Measurements from ENCODE around the gene SERPINB6. TPM values are rescaled to one million over a fixed set of nuclear protein-coding genes. Genes with fewer than 3 reads are reported as not detected.

Gene SERPINB6
- total and polyA plus RNA-seq, 2 of the 4 experiments (the other 2 are of a cell fraction), result 37.1 to 91.1 TPM

GRCh38 chr6:2978923-2979322, 7.6 kb upstream of the SERPINB6 start:
- Histone ChIP-seq H2BK15ac (ENCODE audit: low read depth, low read length) (0 out of 3 replicates have a peak overlapping the region, but pooled peaks have one; percentile 60), H2BK20ac (ENCODE audit: low read depth, low read length) (no peak overlapping the region), H2BK120ac (ENCODE audit: low read depth, low read length) (no peak overlapping the region), H4K91ac (ENCODE audit: insufficient read depth, low read depth, low read length) (no peak overlapping the region), H2AK9ac (replicated peaks; ENCODE audit: low read depth, low read length, poor library complexity) (no peak overlapping the region), H4K5ac (ENCODE audit: low read depth, low read length) (no peak overlapping the region), H4K20me1 (ENCODE audit: insufficient read depth, low read length) (no peaks in the 10 kb centered on the region), H3K4me2 (ENCODE audit: low read depth, low read length) (no peak overlapping the region), H3K14ac (replicated peaks; ENCODE audit: low read depth, low read length) (no peak overlapping the region; the same call in 1 of the 2 replicates), H4K8ac (ENCODE audit: low read depth in 2 of 2, low read length in 2 of 2) (no peak overlapping the region), H2BK5ac (ENCODE audit: low read depth, low read length, poor library complexity, severe bottlenecking) (no peak overlapping the region), H2AFZ (replicated peaks; ENCODE audit: low read length, poor library complexity) (no peak overlapping the region), H3K9me1 (ENCODE audit: insufficient read depth, low read length) (peaks cover 5% of the 10 kb centered on the region), H3K27me3 (ENCODE audit: control insufficient read depth, insufficient read depth, low read length) (no peaks in the 10 kb centered on the region), H3K36me3 (ENCODE audit: control insufficient read depth, insufficient read depth, low read length) (no peaks in the 10 kb centered on the region), H3K56ac (ENCODE audit: extremely low read depth, insufficient read depth, low read length) (no peak overlapping the region), H3K18ac (ENCODE audit: low read depth, low read length) (peak overlapping the region; percentile 35; the same call in 1 of the 2 replicates), H3K23ac (ENCODE audit: low read depth, low read length) (no peak overlapping the region), H3K4me3 (ENCODE audit: insufficient read depth, low read depth, low read length) (no peak overlapping the region), H3K9ac (ENCODE audit: low read depth, low read length) (no peak overlapping the region), H2AK5ac (ENCODE audit: low read depth, low read length) (peak overlapping the region; percentile 84; the same call in 1 of the 2 replicates), H3K4ac (ENCODE audit: low read depth, low read length) (no peak overlapping the region), H3K27ac (ENCODE audit: insufficient read depth, low read length) (no peak overlapping the region), H3K4me1 (ENCODE audit: control insufficient read depth, insufficient read depth, low read length) (peaks cover 16% of the 10 kb centered on the region), H3K79me1 (ENCODE audit: low read depth in 1 of 2, low read length in 2 of 2) (no peaks in the 10 kb centered on the region), H3K9me3 (ENCODE audit: control insufficient read depth, insufficient read depth, low read length) (no peaks in the 10 kb centered on the region)
- no TSS peak for BruUV-seq (replicated peaks)
- dilution Hi-C loops (cut with HindIII; ENCODE audit: low sequenced_read_pairs, unreplicated experiment), result no loop called here
- in situ Hi-C loops (cut with MboI; ENCODE audit: low sequenced_read_pairs), result no loop called here
- intact Hi-C loops (cut with micrococcal nuclease), result no loop called here
- ATAC-seq (ENCODE audit: low read depth) (no peak), DNase-seq (no peak)
- ChIA-PET POLR2A (ENCODE audit: unreplicated experiment) (no interaction called here), CTCF (no interaction called here)
- WGBS, 2 experiments (ENCODE audit: extremely low coverage in 2 of 2, insufficient read length in 1 of 2), result no CpG with 5 or more reads among the region's 4 CpGs
- TF ChIP-seq ELK1 (IDR thresholded peaks at IDR 0.05; ENCODE audit: borderline replicate concordance, low read depth, low read length) (no peak), USF2 (IDR thresholded peaks at IDR 0.05; ENCODE audit: low read depth, low read length) (no peak), CHD1 (IDR thresholded peaks at IDR 0.05; ENCODE audit: low read depth, low read length) (no peak), MXI1 (IDR thresholded peaks at IDR 0.05; ENCODE audit: borderline replicate concordance, low read depth, low read length) (no peak), FOS (IDR thresholded peaks at IDR 0.05; ENCODE audit: low read depth, low read length) (no peak), MAFK (IDR thresholded peaks at IDR 0.05; ENCODE audit: low read depth, low read length) (no peak), POLR2A (IDR thresholded peaks at IDR 0.05; ENCODE audit: low read depth, low read length) (no peak), CTCF (conservative IDR thresholded peaks at IDR 0.05; ENCODE audit: low read depth, low read length) (no peak), CEBPB (IDR thresholded peaks at IDR 0.05; ENCODE audit: low read depth, low read length) (no peak), BHLHE40 (IDR thresholded peaks at IDR 0.05; ENCODE audit: low read depth, low read length) (no peak; the same call in 1 of the 2 replicates)
